Mucosa of gallbladder (tissue), 1 donor: ENCODE data around the gene FAM167B. TPM values are rescaled to one million over a fixed set of nuclear protein-coding genes. Genes with fewer than 3 reads are reported as not detected.

Source experiments
- DNase-seq: peaks from one replicate; pipeline ENCODE4 v3.0.0-alpha.2; 2020; ENCODE audit warnings: low spot score
- total RNA-seq: library from RNA; stranded (reverse); gene quantifications from one replicate; pipeline ENCODE4 v1.2.1, GENCODE V29; 2021
- donor health status: DM: no; HTN: no; CAD: no.

The FAM167B gene
- total RNA-seq: 7.6 TPM

DNA sequence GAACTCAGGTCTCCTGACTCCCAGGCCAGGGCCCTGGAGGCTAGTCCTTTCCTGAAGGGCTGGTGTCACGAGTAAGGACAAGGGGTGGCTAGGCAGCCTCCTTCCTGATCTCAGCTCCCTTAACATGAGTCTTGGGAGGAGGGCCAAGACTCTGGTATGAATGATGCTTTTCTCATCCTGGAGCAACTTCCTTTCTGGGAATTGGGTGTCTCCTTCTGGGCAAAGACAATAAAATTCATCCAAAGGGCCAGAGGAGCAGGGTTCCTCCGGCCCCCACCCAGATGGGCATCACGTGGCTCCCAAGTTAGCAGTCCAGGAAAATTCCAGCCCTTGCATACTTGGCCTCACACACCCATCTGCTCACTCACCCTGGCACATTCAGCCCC lies at the start of gene FAM167B:
Gene FAM167B, plus strand, starts transcription at position 335 of the 386 bp plus-strand sequence. CDS start 200 bp downstream, outside the sequence.
- peak; percentile 34 for DNase-seq

DNA sequence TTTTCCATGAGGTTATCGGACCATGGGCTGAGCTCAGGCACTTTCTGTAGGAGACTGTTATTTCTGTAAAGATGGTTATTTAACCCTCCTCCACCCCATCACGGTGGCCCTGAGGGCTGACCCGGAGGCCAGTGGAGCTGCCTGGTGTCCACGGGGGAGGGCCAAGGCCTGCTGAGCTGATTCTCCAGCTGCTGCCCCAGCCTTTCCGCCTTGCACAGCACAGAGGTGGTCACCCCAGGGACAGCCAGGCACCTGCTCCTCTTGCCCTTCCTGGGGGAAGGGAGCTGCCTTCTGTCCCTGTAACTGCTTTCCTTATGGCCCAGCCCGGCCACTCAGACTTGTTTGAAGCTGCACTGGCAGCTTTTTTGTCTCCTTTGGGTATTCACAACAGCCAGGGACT lies 49.2 kb upstream of the FAM167B start:
- no peak for DNase-seq

GRCh38 chr1:32198237-32199042 lies 48.6 kb upstream of the FAM167B start:
- no peak for DNase-seq

DNA sequence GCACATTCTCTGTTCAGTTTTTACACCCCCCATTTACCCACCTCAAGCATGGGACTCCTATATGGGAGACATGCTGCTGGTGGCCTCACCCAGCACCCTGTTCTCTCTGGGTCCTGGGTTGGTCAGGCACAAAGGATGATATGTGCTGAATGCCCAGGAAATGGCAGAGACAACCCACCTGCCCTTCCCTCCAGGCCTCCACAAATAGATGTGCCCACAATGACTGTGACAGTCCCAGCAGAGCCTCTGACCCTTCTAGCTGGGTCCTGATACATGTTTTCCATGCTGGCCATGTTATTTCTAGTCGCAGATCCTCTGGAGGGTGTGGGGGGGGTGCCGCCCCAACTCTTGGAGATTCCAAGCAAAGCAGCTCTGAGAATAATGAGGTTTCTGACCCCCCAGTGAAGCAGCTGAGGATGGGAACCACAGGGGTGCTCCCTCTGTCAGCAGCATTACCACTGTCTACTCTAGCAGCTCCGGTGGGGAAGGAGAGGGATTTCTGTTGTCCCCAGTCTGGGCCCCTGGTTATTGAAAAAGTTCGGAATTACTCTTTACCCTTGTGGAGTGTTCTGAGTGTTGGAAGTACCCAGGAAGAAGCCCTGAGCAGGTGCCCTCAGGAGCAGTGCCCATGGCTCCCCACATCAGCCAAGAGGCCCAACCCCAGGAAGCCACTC lies 47.8 kb upstream of the FAM167B start:
- DNase-seq: no peak

GRCh38 chr1:32199717-32200072 lies 47.3 kb upstream of the FAM167B start:
- DNase-seq: peak; percentile 83

GRCh38 chr1:32200226-32201010 lies 46.6 kb upstream of the FAM167B start, which contains the start of gene CCDC28B:
TSS of gene CCDC28B (plus strand) at chr1:32200595. CDS start at chr1:32201936, 1,341 bp downstream.
- DNase-seq: peak; percentile 38

- peak; percentile 59 for DNase-seq
Observed at GRCh38 chr1:32201011-32201855, 45.8 kb upstream of the FAM167B start.

DNA sequence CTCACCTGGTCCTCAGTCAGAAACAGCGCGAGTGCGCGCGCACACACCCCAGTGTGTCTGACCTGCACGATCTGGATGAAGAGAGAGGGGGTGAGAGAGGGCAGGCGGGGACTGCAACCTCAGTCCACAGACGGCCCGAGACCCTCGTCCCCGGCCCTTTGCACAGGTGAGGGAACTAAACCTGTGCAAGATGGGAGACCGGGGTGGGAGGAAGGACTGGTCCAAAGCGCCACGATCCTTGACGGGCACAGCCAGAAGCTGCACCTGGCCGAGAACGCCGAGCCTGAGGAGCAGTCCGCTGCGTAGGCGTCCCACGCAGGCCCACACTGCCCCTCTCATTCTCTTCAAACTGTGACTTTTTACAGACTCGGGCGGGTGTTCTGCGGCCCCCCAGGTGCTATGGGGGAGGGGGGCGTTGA lies 42.1 kb upstream of the FAM167B start:
- DNase-seq: no peak

DNA sequence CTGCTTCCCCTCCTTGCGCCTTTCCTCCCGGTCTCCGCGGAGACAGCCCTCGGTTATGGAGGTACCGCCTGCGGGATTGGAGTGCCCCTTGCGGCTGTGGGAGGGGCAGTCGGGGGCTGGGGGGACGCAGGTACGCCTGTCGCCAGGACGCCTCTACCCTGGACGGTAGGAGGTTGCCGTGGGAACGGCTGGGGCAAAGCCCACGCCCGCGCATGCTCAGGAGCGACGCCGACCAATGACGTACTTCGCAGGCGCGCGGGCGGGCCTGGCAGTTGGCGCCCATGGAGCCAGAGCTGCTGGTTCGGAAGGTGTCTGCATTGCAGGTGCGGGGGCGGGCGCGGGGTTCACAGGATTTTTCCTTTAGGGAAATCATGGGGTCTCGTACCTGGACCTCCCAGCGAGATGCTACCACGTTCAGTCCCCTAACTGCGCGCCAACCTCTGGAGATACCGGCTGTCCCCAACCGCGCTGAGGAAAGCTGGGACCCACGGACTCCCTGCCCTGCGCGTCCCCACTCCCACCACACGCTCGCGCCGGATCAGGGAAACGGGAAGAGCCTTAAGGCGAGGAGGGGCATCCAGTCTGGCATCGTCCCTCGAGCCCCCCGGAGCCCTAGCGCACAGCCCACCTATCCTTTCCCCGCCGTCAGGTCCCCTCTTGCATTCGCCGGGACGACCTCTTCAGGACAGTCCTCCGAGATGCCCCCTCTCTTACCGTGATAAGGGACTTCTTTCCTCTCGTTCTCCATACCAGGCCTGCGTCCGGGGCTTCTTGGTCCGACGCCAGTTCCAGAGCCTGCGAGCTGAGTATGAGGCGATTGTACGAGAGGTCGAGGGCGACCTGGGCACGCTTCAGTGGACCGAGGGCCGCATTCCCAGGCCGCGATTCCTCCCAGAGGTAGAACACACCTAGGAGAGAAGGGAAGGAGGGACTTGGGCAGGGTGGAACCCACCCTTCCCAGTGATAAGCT lies 41.3 kb upstream of the FAM167B start, which contains the start of gene IQCC:
Gene IQCC, plus strand, starts transcription at position 271 of the 970 bp plus-strand sequence. Its CDS starts 11 bp downstream, at position 282.
- peak; percentile 85 for DNase-seq

DNA sequence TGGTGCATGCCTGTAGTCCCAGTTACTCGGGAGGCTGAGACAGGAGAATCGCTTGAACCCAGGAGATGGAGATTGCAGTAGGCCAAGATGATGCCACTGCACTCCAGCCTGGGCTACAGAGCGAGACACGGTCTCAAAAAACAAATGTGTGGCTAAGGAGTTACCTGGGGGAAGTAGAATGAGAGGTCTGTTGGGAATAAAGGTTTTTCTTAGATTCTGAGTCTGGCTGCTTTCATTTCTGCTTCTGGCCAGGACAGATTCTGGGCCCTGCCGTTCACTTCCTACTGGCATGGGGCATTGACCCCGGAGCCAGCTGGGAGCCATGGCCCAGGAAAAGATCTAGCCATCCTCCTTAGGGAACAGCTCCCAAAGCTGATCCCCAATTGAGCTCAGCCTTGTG lies 38.6 kb upstream of the FAM167B start:
- DNase-seq: no peak

- DNase-seq: peak; percentile 88
Observed at GRCh38 chr1:32208891-32209328, 38.1 kb upstream of the FAM167B start, which contains the start of gene DCDC2B. TSS of gene DCDC2B (plus strand) at chr1:32209089. CDS start at chr1:32209094, 5 bp downstream.

DNA sequence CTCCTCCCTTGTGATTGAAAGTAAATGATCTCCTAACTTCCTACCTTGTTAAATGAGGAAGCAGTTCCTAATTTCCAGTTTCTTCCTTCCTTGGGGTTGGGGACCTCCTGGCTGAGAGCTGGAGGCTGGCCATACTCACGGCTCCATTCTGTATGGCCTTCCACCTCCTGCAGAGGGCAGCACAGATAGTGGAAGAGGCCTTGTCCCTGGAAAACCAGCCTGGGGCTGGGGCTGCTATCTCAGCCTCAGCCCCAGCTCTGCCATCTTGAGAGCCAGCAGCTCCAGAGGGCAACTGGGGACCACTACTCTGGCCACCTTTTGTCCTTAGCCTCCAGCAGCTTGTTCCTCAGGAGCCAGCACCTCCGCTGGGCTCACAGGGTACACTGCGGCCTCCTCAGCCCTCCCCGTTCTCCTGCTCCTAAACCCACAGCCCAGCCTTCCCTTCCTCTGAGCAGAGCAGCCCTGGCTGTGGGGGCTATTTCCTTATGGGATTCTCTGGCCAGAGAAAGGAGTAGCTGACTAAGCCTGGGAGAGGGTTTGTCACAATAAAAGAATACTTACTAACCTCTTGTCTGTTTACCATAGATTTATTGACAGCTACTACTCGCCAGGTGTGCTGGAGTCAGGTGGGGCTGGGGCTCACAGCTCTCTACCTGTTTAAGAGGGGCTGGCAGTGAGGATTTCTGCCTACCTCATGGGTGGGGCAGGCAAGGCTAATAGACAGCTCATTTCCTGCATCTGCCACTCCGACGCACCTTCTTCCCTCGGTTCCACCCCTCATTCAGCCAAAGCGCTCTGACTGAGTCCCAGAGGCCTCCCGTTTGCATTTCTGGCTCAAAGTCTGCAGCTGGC lies 31.2 kb upstream of the FAM167B start:
- DNase-seq: peak; percentile 64

- no peak for DNase-seq
Observed at GRCh38 chr1:32216566-32216965, 30.5 kb upstream of the FAM167B start.

- no peak for DNase-seq
Observed at GRCh38 chr1:32219022-32219421, 28.0 kb upstream of the FAM167B start.

DNA sequence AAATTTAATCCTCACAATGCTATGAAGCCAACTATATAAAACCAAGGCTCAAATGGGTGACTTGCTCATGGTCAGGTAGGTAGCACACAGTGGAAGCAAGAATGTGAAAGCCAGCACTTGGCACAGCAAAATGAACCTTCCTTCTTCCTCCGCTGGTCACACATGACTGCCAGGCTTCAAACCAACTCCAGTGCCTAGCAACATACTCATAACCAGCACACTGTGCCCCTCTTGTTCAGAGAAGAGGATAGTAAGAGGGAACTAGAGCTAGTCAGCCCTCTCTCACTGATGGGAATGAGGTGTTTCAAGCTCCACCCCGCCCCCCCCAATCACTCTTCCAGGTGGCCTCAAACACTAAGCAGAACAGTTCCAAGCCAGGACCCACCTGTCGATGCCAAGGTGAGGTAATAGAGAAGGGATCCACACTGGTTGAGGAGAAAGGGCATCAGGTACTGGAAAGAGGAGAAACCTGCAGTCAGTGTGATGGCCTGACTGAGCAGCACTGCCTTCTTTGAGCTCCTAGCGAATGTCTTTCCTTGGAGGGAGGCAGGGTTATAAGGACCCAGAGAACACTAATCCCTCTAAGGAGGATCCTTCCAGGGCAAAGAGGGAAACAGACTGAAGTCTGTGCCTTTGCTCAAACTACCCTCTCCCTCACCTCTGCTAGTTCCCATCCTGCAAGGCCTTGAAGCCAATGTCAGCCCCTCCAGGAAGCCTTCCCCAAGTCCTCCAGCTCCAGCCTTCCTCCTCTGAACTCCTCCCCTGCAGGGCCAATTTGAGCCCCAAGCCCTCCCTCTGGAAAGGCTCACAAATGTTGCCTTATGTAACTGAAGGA lies 26.1 kb upstream of the FAM167B start:
- DNase-seq: no peak

GRCh38 chr1:32221581-32221979 lies 25.4 kb upstream of the FAM167B start:
- DNase-seq: no peak

DNA sequence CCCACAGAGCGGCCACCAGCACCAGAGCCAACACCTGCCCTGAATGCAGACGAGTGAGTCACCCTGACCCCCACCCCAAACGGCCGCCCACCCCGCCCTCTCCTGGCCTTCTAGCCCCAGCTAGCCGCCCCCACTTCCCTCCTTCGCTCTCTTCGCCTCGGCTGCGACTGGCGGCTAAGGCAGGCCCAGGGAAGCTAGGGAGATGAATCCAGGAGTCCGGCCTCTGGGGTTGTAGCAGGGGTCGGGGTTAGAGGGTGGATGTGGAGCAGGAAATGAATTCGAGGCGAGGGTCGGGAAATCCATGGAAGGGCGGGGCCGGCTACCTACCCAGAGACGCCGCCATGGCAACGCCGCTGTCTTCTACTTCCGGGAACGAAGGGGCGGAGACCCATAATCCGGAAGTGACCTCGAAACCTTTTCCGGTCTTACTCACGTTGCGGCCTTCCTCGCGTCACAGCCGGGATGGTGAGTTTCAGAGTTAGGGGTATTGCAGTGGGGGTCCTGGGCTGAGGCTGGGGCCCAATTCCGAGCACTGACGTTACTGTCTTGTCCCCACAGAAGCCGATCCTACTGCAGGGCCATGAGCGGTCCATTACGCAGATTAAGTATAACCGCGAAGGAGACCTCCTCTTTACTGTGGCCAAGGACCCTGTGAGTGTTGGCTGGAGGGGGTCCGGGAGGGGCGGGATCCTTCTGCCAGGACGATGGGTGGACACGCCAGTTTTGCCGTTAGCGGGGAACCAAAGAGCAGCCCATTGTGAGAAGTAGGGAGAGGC lies 24.9 kb upstream of the FAM167B start, which contains the start of the genes EIF3I and TMEM234:
Gene EIF3I, plus strand, starts transcription at position 428 of the 776 bp plus-strand sequence. Its CDS starts 35 bp downstream, at position 463.
Gene TMEM234, minus strand, starts transcription at position 374 of the 776 bp plus-strand sequence. Its CDS starts 31 bp downstream, at position 343.
- peak; percentile 93 for DNase-seq
